ENCODE measurements around the gene MFAP3L.
"Not testable (repeated sequence)": the region's sequence is repeated elsewhere in the genome, so short reads cannot be mapped to it uniquely, and the experiment has no call there.

The MFAP3L gene

GRCh38 chr4:169945636-169946035 is 80.6 kb downstream of the MFAP3L start:
- no peak for DNase-seq (ENCODE audit: low read depth in 2 of 3, low spot score in 1 of 3)

GRCh38 chr4:169943601-169944000 is 82.6 kb downstream of the MFAP3L start:
- DNase-seq (ENCODE audit: low read depth in 2 of 3, low spot score in 1 of 3), result not testable (repeated sequence)

- DNase-seq (ENCODE audit: low read depth in 2 of 3, low spot score in 1 of 3), result no peak
Measured at GRCh38 chr4:169941141-169941540, 85.1 kb downstream of the MFAP3L start.

GRCh38 chr4:169940460-169940859 is 85.7 kb downstream of the MFAP3L start:
- no peak for DNase-seq (ENCODE audit: low read depth in 2 of 3, low spot score in 1 of 3)

Measured in stimulated activated CD4-positive, alpha-beta T cell treated with anti-CD3 and anti-CD28 coated beads, Interleukin-12 subunit alpha, Interleukin-12 subunit beta, amount 100 ng/mL, for 48 hours (primary cell).